Activated CD8-positive, alpha-beta T cell treated with anti-CD3 and anti-CD28 coated beads for 36 hours (primary cell): ENCODE results near the gene KLHL17. TPM values are rescaled to one million over a fixed set of nuclear protein-coding genes. Genes with fewer than 3 reads are reported as not detected.

Experiments
- ATAC-seq: fragments of 200-7000 bp; cut with Tn5 transposase; one replicate; pipeline ENCODE4 v1.10.0; 2021; ENCODE audit warnings: mild to moderate bottlenecking, moderate library complexity
- CTCF ChIA-PET: fragments of 350-600 bp; sonication (Branson Sonifier 250); formaldehyde crosslinking; loops from one replicate; lab custom pipeline; 2021; ENCODE audit warnings: antibody characterized with exemption; lab: Charles Lee
- POLR2A ChIA-PET: fragments of 350-600 bp; sonication (Branson Sonifier 250); formaldehyde crosslinking; loops from one replicate; lab custom pipeline; 2021; ENCODE audit warnings: antibody characterized with exemption; lab: Charles Lee
- DNase-seq: peaks from one replicate; pipeline ENCODE4 v3.0.0-alpha.2; 2020
- H3K27ac Mint-ChIP-seq: one replicate; pipeline ENCODE4 v1.8.0; 2021; ENCODE audit warnings: mild to moderate bottlenecking, mixed read lengths
- H3K27me3 Mint-ChIP-seq: one replicate; pipeline ENCODE4 v1.8.0; 2021; ENCODE audit warnings: mixed read lengths
- H3K36me3 Mint-ChIP-seq: one replicate; pipeline ENCODE4 v1.8.0; 2021; ENCODE audit warnings: low read depth, mixed read lengths
- H3K4me1 Mint-ChIP-seq: one replicate; pipeline ENCODE4 v1.8.0; 2021; ENCODE audit warnings: low read depth, mixed read lengths
- H3K4me3 Mint-ChIP-seq: one replicate; pipeline ENCODE4 v1.8.0; 2021; ENCODE audit warnings: mild to moderate bottlenecking, moderate library complexity, mixed read lengths
- H3K9me3 Mint-ChIP-seq: one replicate; pipeline ENCODE4 v1.8.0; 2021; ENCODE audit warnings: mixed read lengths
- CTCF ChIP-seq: fragments of 200-600 bp; IDR thresholded peaks from one replicate; pipeline ENCODE4 v1.8.0; 2022; ENCODE audit warnings: antibody characterized with exemption, mild to moderate bottlenecking
- intact Hi-C: fragments of 100-400 bp; cut with micrococcal nuclease; formaldehyde crosslinking; loops from one replicate; pipeline ENCODE4 v1.10.0; 2022
- total RNA-seq, 2 experiments: library from RNA; stranded (reverse); gene quantifications; one replicate each; pipeline ENCODE4 v1.2.3, GENCODE V29; 2021

KLHL17 gene
- total RNA-seq, 2 experiments from 2014 or later: 27.8 to 31.2 TPM

- intact Hi-C loops: no loop called here
- peaks cover 11% of the 10 kb centered on the region for H3K4me1 Mint-ChIP-seq
- H3K36me3 Mint-ChIP-seq: peaks cover 10% of the 10 kb centered on the region
- peak within 1 kb of the TSS; percentile 77 for H3K4me3 Mint-ChIP-seq
- H3K27me3 Mint-ChIP-seq: peaks cover 8% of the 10 kb centered on the region
- peaks cover 2% of the 10 kb centered on the region for H3K9me3 Mint-ChIP-seq
- H3K27ac Mint-ChIP-seq: peak within 1 kb of the TSS; percentile 81
- ChIA-PET CTCF (interaction anchor here (1.0 to 1.7 kb wide), 5 partner anchors 17 to 97 kb away, joined by 4 to 9 read pairs (median 6); no protein-coding TSS in a partner anchor), POLR2A (interaction anchor here (0.7 to 1.2 kb wide), 3 partner anchors 10 to 93 kb away, joined by 3 read pairs; partner anchors contain the start of gene ISG15)
- TF ChIP-seq CTCF: no peak
- ATAC-seq (peak; percentile 57), DNase-seq (peak; percentile 77)
These were observed 5.8 kb downstream of the KLHL17 start, which contains the start of gene PLEKHN1 for GRCh38 chr1:966135-966703. Gene PLEKHN1 (plus strand): TSS chr1:966482. CDS start chr1:966532, 50 bp downstream.

DNA sequence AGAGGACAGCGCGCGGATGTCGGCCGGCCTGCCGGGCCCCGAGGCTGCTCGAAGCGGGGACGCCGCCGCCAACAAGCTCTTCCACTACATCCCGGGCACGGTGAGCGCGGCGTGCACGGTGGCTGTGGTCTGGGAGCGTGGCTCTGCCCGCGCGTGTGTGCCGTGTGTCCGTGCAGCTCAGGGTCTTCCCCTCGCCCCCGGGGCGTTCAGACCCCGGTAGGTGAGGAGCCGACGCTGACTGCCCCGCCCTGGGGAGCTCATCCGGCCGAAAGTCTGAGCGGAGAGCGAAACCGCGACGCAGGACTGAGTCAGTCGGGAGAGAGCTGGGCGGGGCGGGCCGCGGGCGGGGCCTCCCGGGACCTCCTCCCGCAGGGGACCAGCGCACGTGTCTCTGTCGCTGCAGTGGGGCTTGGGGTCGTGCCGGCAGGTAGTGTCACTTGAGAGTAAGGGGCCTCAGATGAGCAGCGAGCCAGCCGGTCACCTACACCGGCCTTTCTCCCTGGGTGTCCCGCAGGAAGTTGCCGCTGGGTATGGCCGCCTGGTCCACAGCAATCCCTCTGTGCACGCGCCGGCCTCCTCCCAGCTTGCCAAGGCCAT, 6.4 kb downstream of the KLHL17 start:
- intact Hi-C loops: no loop called here
- Mint-ChIP-seq H3K9me3 (peaks cover 2% of the 10 kb centered on the region), H3K27ac (peak overlapping the region; percentile 81), H3K4me3 (peak overlapping the region; percentile 77), H3K36me3 (peaks cover 8% of the 10 kb centered on the region), H3K27me3 (peaks cover 11% of the 10 kb centered on the region), H3K4me1 (peaks cover 7% of the 10 kb centered on the region)
- peak; percentile 92 for DNase-seq
- ChIA-PET POLR2A (interaction anchor here (0.7 to 1.2 kb wide), 3 partner anchors 9 to 93 kb away, joined by 3 read pairs; partner anchors contain the start of gene ISG15), CTCF (interaction anchor here (1.0 to 1.7 kb wide), 6 partner anchors 10 to 98 kb away, joined by 4 to 9 read pairs (median 6); no protein-coding TSS in a partner anchor)
- no peak for TF ChIP-seq CTCF
- peak; percentile 86 for ATAC-seq

GRCh38 chr1:967466-968343, 7.3 kb downstream of the KLHL17 start:
- H3K27ac Mint-ChIP-seq: no peak overlapping the region
- no peak for TF ChIP-seq CTCF
- CTCF ChIA-PET: interaction anchor here (0.9 to 1.7 kb wide), 6 partner anchors 9 to 98 kb away, joined by 3 to 9 read pairs (median 6); no protein-coding TSS in a partner anchor
- DNase-seq (no peak), ATAC-seq (no peak)
- H3K9me3 Mint-ChIP-seq: peaks cover 2% of the 10 kb centered on the region
- POLR2A ChIA-PET: interaction anchor here (0.9 to 1.2 kb wide), 2 partner anchors 14 to 92 kb away, joined by 3 read pairs; no protein-coding TSS in a partner anchor
- intact Hi-C loops: no loop called here
- peaks cover 7% of the 10 kb centered on the region for H3K4me1 Mint-ChIP-seq
- H3K36me3 Mint-ChIP-seq: peaks cover 4% of the 10 kb centered on the region
- H3K27me3 Mint-ChIP-seq: peaks cover 11% of the 10 kb centered on the region
- peak overlapping the region; percentile 77 for H3K4me3 Mint-ChIP-seq

GRCh38 chr1:969260-969855, 9.0 kb downstream of the KLHL17 start:
- H3K27me3 Mint-ChIP-seq: peaks cover 13% of the 10 kb centered on the region
- no peak overlapping the region for H3K27ac Mint-ChIP-seq
- TF ChIP-seq CTCF: no peak
- peaks cover 7% of the 10 kb centered on the region for H3K4me1 Mint-ChIP-seq
- peaks cover 2% of the 10 kb centered on the region for H3K9me3 Mint-ChIP-seq
- no peak for DNase-seq
- no peak overlapping the region for H3K4me3 Mint-ChIP-seq
- no peak for ATAC-seq
- peaks cover 2% of the 10 kb centered on the region for H3K36me3 Mint-ChIP-seq
- ChIA-PET POLR2A (interaction anchor here (1.0 kb wide), 1 partner anchor 20 kb away, joined by 3 read pairs; no protein-coding TSS in a partner anchor), CTCF (no interaction called here)
- intact Hi-C loops: no loop called here
